ENCODE measurements around the gene SFI1.
"Not testable (repeated sequence)": the region's sequence is repeated elsewhere in the genome, so short reads cannot be mapped to it uniquely, and the experiment has no call there.

Gene SFI1

DNA sequence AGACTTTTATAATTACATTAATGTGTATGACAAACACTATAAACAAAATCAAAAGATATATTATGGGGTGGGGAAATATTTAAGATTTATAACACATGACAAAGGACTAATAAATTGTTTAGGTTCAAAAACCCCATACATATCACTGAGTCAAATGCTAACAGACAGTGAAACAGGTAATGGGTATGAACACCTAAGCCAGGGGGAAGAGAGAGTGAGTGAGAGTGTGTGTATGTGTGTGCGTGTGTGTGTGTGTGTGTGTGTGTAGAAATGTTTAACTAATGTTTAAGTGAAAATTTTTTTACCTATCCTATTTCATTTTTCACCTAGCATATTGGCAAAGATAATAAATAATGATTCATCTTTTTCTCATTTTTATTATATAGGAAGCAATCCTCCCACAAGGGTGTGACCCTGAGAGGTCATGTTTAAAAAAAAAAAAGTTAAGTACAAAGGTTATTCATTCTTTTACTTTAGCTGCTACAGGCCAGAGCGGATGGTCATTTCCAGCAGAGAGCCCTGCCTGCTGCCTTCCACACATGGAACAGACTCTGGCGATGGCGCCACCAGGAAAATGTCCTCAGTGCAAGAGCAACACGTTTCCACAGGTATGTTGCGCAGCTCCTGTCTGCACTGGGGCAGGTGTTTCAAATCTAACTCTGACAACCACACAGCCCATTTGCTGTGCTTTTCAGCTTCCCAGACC lies 92.8 kb downstream of the SFI1 start:
- DNase-seq (ENCODE audit: low read depth in 2 of 2), result no peak

DNA sequence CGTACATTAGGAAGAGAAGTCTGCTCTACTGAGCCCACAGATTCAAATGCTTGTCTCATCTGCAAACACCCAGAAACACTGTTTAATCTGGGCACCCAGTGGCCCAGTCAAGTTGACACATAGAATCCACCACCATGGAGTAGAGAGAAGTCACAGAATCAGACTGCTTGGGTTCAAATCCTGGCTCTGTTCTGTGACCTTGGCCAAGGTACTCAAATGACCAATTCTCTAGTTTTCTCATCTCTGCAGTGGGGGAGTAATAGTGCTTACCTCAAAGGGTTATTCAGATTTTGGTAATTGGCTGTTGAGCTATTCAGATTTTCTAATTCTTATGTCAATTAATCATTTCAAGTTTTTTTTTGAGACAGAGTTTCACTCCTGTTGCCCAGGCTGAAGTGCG lies 93.8 kb downstream of the SFI1 start:
- DNase-seq (ENCODE audit: low read depth in 2 of 2), result not testable (repeated sequence)

DNA sequence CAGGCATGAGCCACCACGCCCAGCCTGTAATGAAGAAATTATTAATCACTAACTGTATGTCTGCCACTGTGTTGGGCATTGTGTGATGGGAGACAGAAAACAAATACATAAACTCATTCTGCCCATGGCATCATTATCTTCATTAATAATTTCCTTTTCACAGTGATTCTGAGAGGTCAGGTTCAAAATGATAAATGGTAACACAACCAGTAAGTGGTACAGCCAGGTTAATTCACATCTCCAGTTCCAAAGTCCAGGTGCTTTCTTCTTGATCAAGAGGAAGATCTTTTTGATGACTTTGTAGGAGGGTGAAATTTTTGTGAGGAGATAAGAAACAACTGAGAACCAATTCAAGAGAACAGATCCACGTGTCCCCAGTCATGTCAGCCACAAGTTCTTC lies 98.9 kb downstream of the SFI1 start:
- no peak for DNase-seq (ENCODE audit: low read depth in 2 of 2)

DNA sequence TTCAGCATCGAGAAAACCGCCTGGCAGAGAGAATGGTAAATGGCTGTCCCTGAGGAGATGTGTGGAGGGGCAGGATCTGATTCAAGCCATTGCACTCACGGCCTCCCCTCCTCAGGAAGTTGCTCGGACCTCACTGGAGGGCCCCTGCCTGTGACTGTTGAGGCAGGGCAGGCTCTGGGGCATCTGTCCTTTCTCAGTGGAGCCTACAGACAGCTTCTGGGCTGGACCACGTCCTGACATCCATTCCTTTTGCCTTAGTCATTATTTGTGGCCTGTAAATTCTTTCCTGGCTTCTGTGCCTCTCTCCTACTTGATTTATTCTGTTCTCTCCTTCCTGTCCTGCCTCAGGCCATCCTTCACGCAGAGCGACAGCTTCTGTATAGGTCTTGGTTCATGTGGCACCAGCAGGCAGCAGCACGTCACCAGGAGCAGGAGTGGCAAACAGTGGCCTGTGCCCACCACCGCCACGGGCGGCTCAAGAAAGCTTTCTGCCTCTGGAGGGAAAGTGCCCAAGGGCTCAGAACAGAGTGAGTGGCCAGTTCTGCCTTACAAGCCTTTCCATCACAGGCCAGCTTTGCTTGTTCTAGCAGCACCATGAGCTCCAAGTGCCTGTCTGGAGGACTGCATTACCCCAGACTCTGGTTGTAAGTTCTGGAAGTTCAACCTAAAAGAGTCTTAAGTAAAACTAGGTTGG lies 106.1 kb downstream of the SFI1 start:
- DNase-seq (ENCODE audit: low read depth in 2 of 2), result no peak

DNA sequence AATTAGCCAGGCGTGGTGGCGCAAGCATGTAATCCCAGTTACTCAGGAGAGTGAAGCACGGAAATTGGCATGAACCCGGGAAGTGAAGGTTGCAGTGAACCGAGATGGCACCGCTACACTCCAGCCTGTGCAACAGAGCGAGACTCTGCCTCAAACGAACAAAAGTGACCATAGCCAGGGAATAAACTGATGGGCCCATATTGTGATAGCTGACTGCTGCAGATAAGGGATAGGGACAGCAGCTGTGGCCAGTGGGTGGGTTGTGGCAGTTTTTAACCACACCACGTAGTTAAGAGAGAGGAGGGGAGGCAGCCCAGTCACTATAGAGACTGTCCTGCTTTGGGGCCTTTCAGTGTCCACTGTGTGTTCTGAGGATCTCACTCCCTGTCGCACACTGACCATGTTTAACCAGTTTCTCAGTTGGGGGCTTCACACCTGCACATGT lies 106.8 kb downstream of the SFI1 start:
- DNase-seq (ENCODE audit: low read depth in 2 of 2), result no peak

DNA sequence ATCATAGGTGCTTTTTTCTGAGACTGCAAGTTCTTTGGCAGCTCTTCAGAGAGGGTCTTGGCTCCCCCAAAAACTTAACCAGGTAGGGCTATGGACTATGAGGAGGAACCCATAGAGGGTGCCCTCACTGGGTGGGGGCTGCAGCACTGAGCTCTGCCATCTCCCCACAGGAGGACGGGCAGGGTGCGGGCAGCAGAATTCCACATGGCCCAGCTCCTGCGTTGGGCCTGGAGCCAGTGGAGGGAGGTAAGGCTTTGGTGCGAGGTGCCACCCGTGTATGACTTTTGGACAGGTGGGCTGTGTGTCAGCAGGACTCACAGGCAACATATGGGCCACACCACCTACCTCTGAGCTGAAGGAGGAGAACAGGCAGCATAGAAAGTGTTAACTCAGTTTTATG lies 107.2 kb downstream of the SFI1 start:
- no peak for DNase-seq (ENCODE audit: low read depth in 2 of 2)

DNA sequence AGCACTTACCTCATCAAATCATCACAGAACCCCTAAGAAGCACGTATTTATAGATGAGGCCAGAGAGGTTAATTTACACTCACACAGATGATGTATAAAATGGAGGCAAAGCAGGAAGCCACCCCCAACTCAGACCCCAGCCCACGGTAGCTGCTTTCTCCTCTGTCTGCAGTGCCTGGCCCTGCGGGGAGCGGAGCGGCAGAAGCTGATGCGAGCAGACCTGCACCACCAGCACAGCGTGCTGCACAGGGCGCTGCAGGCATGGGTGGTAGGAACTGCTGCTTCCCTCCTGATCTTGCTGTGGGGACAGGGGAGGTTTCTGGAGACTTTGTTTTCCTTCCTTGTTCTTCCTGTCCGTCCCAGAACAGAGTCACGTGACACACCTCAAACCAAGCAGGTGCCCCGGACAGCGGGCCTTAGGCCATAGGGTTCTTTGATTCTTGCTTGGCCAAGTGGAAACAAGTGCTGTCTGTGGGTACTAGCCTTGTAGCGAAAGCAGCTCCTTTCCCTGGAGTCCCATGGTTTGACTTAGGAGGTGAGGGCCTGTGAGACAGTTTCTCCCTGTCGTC lies 107.9 kb downstream of the SFI1 start:
- DNase-seq (ENCODE audit: low read depth in 2 of 2), result no peak

DNA sequence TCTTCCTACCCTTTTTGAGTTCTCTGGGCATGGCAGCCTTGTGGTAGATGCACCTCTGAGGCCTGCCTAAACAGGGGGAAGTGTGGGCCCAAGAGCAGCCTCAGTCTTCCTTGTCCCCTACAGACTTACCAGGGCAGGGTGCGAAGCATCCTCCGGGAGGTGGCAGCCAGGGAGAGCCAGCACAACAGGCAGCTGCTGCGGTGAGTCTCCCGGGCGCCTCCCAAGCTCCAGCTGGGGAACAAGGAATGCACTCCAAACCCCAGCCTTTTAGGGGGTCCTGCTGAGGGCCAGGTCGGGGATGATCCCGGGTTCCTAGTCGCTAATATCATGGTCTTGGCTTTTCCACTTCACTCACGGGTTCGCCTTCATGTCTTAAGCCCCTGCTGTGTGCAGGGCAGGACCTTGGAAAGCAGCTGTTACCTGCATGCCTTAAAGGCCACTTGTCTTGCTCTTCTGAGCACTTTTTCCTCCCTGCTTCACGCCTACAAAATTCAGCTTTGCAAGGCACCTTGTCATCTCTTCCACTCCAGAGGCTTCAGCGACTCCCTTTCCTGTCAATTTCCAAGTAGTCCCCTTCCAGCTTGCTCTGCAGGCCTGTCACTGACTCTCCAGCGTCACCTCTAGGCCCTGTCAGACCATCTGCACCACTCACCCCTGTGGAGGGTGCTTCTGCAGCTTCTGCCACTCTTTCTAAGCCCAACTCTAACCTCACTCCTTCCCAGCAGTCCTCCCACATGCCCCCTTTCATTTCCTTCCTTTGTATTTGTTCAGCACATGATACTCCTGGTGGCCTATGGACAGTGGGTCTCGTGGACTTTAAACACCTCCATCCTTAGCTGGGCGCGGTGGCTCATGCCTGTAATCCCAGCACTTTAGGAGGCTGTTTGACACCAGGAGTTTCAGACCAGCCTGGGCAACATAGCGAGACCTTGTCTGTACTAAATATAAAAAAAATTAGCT lies 108.7 kb downstream of the SFI1 start:
- DNase-seq (ENCODE audit: low read depth in 2 of 2), result no peak

DNA sequence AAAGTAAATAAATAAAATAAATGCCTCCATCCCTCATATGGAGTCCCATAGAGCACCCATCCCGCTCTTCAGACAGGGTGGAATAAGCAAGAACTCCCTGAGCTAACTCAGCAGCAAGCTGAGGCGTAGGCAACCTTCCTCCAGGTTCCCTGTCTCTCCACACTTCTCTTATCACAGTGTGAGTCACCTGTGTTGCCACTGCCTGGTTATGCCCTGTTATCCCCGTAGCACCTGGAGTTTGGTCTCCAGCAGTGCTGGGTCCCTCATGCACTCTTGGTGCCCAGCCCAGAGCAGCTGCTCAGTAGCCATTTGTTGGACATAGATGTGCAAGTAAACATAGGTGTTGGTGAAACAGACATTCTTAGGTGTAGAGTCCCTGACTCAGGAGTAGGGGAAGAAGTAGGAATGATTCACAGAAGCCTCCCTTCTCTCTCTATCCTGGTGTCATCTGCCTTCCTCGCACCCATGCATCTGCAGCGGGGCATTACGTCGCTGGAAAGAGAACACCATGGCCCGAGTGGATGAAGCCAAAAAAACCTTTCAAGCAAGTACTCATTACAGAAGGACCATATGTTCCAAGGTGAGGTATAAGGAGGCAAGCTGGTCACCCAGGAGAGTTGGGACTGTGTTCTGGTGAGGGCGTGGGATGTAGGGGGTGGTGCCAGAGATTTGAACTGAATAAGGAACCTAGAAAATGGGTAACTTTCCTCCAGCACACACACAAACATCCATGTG lies 109.7 kb downstream of the SFI1 start:
- DNase-seq (ENCODE audit: low read depth in 2 of 2), result no peak

DNA sequence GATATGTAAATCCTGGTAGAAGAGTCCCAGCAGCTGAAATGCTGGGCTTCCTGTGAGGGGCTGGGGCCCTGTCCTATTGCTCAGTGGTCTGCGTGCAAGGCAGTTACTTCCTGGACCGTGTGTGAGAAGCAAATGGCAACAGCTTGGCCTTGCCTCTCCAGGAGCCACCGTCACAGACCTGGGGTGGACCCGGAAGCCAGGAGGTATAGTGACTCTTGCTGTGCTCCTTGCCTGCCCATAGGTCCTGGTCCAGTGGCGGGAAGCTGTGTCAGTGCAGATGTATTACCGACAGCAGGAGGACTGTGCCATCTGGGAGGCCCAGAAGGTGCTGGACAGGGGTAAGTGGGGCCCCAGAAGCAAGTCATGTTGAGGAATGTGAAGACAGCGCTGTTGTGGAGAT lies 111.4 kb downstream of the SFI1 start:
- DNase-seq (ENCODE audit: low read depth in 2 of 2), result no peak

DNA sequence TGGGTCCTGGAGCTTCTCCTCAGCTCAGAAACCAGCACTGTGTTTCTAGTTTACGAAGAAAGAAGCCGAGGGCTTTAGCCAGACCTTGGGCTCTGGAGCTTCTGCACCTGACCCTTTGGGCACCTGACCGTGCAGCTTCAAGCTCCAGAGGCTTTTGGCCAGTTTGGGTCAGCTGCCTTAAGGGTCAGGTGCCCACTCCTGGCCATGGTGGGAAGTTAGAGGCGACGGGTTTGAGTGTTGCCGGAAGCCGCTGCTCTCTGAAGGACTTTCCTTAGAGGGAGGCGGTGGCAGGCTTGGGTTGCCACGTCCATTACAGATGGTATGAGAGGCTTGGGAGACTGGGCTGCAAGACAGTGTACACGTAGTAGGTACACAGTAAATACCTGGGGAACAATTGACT lies 113.4 kb downstream of the SFI1 start:
- DNase-seq (ENCODE audit: low read depth in 2 of 2), result no peak

DNA sequence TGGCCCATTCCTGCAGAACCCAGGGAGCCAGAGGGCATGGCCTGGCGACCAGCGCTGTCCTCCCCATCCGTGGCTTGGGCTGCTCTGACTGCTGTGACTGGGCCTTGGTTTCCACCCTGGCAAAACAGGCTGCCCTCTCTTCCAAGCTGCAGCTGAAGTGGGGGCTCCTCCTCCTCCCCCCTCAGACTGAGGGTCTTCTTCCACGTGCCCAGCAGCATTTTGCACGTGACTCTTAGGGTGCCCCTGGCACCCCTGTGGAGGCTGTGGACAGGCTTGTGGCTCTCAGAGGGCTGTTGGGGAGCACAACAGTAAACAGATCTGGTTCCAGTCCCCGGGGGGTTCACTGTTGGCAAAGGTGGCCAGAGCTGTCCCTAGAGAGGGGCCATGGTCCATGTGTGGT lies 114.3 kb downstream of the SFI1 start:
- DNase-seq (ENCODE audit: low read depth in 2 of 2), result no peak

DNA sequence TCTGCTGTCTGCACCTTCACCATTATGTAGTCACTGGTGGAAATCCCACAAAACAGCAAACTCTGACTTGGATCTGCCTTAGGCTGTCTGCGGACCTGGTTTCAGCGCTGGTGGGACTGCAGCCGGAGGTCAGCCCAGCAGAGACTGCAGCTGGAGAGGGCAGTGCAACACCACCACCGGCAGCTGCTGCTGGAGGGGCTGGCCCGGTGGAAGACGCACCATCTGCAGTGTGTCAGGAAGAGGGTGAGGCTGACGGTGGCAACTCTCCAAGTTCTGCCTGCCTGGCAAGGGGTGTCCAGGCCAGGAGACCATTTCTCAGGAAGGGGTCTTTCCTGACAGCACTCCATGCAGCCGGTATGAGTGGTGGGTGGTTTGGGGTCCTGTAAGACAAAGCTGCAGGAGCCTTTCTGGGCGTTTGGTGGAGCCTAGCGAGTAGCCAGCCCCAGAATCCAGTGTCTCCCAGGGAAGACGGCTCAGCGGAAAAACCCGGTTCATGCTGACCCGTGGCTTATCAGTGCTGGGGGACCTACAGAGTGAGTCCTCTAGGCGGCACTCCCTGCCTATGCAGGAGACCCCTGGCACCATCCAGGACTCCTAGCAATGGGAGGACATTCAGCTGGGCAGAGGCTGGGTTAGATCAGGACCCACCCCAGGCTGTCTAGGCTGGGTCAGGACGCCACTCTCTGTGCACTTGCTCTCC lies 114.9 kb downstream of the SFI1 start:
- no peak for DNase-seq (ENCODE audit: low read depth in 2 of 2)

DNA sequence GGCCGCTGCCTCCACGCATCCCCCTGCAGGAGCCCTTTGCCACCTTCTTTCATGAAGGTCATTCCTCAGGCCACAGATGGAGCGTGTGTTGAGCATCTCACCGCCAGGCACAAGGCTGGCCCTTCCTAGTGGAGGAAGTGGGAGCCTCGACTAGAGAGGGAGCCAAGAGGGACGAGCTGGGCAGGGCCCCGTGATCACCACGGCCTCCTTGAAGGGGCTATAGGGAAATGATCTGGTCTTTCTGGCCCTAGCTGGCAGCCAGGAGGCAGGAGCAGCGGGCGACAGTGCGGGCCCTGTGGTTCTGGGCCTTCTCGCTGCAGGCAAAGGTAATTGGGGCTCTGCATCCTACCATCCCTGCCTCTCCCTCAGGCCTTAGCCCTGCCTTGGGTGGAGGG lies 116.6 kb downstream of the SFI1 start:
- DNase-seq (ENCODE audit: low read depth in 2 of 2), result no peak

DNA sequence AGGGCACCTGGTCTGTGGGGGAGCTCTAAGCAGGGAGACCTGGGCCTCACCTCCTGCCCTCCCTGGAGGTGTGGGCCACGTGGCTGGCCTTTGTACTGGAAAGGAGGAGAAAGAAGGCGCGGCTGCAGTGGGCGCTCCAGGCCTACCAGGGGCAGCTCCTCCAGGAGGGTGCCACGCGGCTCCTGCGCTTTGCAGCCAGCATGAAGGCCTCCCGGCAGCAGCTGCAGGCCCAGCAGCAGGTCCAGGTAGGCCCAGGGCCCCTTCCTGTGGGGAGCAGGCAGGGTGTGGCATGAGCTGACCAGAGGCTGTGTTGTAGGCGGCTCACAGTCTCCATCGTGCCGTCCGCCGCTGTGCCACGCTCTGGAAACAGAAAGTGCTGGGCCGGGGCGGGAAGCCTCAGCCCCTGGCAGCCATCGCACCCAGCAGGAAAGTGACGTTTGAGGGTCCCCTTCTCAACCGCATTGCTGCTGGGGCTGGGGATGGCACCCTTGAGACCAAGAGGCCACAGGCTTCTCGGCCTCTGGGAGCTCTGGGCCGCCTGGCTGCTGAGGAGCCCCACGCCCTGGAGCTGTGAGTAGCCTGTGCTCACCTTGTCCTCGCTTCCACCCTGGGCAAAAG lies 117.1 kb downstream of the SFI1 start:
- no peak for DNase-seq (ENCODE audit: low read depth in 2 of 2)

DNA sequence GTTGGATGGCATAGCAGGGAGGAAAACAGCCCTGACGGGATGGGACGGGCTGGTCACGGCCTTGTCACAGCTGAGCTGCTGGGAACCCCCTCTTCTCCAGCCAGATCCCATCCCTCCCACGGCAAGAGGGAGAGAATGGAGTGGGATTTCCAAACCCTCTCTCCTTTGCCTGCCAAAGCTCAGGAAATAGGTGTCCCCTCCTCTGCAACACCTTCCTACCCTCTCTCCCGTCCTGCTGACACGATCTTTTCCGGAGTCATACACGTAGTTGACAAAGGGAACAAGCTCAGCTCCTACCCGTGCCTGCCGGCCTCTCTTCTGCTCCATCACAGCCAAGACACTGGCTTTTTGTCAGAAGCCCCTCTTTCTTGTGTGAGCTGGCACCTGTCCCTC lies 117.6 kb downstream of the SFI1 start:
- DNase-seq (ENCODE audit: low read depth in 2 of 2), result no peak

DNA sequence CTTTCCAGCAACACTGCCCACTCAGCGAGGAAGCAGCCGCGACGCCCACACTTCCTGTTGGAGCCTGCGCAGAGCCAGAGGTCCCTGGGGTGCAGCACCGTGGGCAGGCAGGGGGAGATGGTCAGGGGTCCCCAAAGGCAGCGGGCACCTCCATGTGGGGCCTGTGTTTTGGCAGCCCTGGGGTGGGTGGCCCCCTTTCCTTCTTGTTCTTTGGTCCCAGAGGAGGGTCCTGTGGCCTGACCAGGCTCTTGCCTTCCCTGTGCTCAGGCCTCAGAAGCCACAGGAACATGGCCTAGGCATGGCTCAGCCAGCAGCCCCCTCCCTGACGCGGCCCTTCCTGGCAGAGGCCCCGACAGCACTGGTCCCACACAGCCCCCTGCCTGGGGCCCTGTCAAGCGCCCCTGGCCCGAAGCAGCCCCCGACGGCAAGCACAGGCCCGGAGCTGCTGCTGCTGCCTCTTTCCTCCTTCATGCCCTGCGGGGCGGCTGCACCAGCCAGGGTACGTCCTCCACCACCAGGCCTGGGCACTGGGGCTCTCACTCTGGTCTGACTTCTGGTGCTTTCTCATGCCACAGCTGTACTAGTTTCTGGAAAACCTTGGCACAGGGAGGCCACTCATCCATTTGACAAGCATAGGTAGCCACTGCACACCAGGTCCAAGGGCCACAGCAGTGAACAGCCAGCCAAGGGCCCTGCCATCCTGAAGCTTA lies 118.6 kb downstream of the SFI1 start:
- no peak for DNase-seq (ENCODE audit: low read depth in 2 of 2)

DNA sequence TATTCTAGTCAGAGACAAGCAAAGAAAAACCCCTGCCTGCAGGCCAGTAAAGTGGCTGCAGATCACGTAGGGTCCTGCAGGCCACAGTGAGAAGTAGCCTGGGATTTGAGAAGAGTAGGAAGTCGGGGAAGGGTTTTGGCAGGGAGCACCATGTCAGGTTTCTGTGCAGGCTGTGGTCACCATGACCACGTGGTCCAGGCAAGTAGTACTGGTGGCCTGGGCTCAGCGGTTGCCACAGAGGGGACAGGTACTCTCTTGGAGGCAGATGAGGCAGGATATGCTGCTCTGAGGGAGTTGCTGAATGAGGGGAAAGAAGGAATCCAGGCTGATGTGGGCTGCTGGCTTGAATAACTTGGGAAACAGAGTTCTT lies 119.1 kb downstream of the SFI1 start:
- DNase-seq (ENCODE audit: low read depth in 2 of 2), result no peak

DNA sequence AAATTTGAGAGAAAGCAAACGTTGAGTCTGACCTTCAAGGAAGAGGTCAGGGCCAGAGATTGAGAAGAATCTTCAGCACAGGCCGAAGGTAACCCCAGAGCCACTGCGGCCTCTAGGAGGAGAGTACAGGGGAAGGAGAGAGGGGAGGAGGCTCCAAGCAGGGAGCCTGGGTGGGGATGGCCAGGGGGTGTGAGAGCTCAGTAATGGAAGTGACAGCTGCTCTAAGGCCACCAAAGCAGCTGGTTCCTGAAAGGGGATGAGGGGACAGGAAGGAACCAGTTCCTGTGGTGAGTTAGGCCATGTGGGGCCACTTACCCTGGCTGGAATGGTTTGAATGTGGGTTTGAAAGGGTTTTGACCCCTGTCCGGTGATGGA lies 119.6 kb downstream of the SFI1 start:
- DNase-seq (ENCODE audit: low read depth in 2 of 2), result no peak
